Coronary artery (tissue), 2 donors: ENCODE data around the gene SERP2.
A peak's percentile ranks its signal among the peaks of the same experiment; 100 is the strongest.

Source experiments
- DNase-seq: peaks from one replicate; pipeline ENCODE4 v3.0.0-alpha.2; 2017; ENCODE audit warnings: low spot score
- H3K27ac ChIP-seq, 2 donors: fragments of 200-600 bp; sonication (generic); one replicate each; pipeline ENCODE4 v1.5.1; 2016 to 2019
- H3K4me3 ChIP-seq: fragments of 200-600 bp; sonication (generic); 2 replicates; pipeline ENCODE4 v1.5.1; 2016; ENCODE audit warnings: mild to moderate bottlenecking, moderate library complexity
- TF ChIP-seq, protein P1 (sequence below): fragments of 200-600 bp; sonication (generic); IDR thresholded peaks from one replicate; pipeline ENCODE4 v1.5.1; 2019; ENCODE audit warnings: antibody characterized with exemption

The SERP2 gene

DNA sequence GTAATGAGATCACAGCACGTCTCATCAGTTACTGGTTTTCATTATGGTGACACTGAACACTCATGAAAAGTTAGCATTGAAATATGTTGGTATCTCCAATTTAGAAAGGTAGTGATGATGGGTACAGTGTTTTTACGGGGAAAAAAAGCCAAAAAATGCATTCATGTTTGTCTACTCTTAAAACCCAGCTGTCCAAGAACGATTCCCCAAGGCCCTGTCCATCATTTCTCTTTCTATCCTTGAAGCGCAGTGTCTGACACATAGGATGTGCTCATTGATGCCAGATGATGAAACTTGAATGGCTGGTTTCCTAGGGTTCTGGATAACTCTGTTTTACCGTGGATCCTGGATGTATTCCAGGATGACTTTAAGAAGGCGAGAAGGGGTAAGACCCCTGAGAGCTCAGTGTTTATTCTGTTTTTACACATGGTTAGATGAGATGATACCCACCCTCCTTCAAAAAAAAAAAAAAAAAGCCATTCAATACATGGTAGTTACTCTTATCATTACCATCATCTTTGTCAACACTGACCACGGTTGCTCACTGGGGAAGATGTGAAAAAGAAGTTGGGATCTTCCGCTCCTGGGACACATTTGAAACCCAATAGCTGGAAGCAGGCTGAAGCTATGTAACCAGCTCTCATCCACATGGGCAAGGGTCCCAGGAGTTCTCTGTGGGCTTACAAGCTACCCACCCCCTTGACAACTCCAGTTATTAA, 22.5 kb downstream of the SERP2 start:
- Histone ChIP-seq H3K27ac (no peak overlapping the region), H3K4me3 (no peak overlapping the region)
- DNase-seq: no peak
- TF ChIP-seq, protein P1, sequence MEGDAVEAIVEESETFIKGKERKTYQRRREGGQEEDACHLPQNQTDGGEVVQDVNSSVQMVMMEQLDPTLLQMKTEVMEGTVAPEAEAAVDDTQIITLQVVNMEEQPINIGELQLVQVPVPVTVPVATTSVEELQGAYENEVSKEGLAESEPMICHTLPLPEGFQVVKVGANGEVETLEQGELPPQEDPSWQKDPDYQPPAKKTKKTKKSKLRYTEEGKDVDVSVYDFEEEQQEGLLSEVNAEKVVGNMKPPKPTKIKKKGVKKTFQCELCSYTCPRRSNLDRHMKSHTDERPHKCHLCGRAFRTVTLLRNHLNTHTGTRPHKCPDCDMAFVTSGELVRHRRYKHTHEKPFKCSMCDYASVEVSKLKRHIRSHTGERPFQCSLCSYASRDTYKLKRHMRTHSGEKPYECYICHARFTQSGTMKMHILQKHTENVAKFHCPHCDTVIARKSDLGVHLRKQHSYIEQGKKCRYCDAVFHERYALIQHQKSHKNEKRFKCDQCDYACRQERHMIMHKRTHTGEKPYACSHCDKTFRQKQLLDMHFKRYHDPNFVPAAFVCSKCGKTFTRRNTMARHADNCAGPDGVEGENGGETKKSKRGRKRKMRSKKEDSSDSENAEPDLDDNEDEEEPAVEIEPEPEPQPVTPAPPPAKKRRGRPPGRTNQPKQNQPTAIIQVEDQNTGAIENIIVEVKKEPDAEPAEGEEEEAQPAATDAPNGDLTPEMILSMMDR: no peak

GRCh38 chr13:44396701-44397580, 23.3 kb downstream of the SERP2 start:
- peak; percentile 68 for DNase-seq
- no peak overlapping the region for H3K4me3 ChIP-seq
- peak overlapping the region in 1 of 2 donors; percentile 8 for H3K27ac ChIP-seq
- TF ChIP-seq, protein P1: no peak

- no peak overlapping the region for H3K27ac ChIP-seq
- TF ChIP-seq, protein P1: no peak
- DNase-seq: peak; percentile 52
- no peak overlapping the region for H3K4me3 ChIP-seq
Measured at GRCh38 chr13:44397766-44398223, 24.2 kb downstream of the SERP2 start.

- no peak overlapping the region for H3K4me3 ChIP-seq
- TF ChIP-seq, protein P1: no peak
- peak; percentile 63 for DNase-seq
- H3K27ac ChIP-seq: no peak overlapping the region
Measured at GRCh38 chr13:44398606-44399005, 25.0 kb downstream of the SERP2 start.

- peak; percentile 33 for DNase-seq
- no peak overlapping the region for H3K4me3 ChIP-seq
- TF ChIP-seq, protein P1: no peak
Measured at GRCh38 chr13:44399074-44399473, 25.4 kb downstream of the SERP2 start.

GRCh38 chr13:44400736-44401135, 27.1 kb downstream of the SERP2 start:
- H3K27ac ChIP-seq: no peak overlapping the region
- TF ChIP-seq, protein P1: no peak
- no peak overlapping the region for H3K4me3 ChIP-seq
- DNase-seq: no peak

More at GRCh38 chr13:44399074-44399473, 25.4 kb downstream of the SERP2 start:
- no peak overlapping the region for H3K27ac ChIP-seq
